ENCODE data around the gene NR5A2.

NR5A2 gene

GRCh38 chr1:200036619-200037270 lies 9.2 kb downstream of the NR5A2 start:
- DNase-seq (ENCODE audit: low spot score), result no peak

- DNase-seq (ENCODE audit: low spot score), result no peak
These were observed 10.0 kb downstream of the NR5A2 start for GRCh38 chr1:200037501-200037900.

GRCh38 chr1:200037904-200038303 lies 10.4 kb downstream of the NR5A2 start:
- no peak for DNase-seq (ENCODE audit: low spot score)

GRCh38 chr1:200038325-200038980 lies 10.9 kb downstream of the NR5A2 start:
- DNase-seq (ENCODE audit: low spot score), result no peak

GRCh38 chr1:200038981-200039848 lies 11.7 kb downstream of the NR5A2 start:
- peak; percentile 20 for DNase-seq (ENCODE audit: low spot score)

GRCh38 chr1:200039849-200040474 lies 12.5 kb downstream of the NR5A2 start:
- DNase-seq (ENCODE audit: low spot score), result no peak

- no peak for DNase-seq (ENCODE audit: low spot score)
These were observed 13.1 kb downstream of the NR5A2 start for GRCh38 chr1:200040481-200041138.

- DNase-seq (ENCODE audit: low spot score), result no peak
These were observed 14.0 kb downstream of the NR5A2 start for GRCh38 chr1:200041337-200042118.

GRCh38 chr1:200042119-200042551 lies 14.6 kb downstream of the NR5A2 start:
- no peak for DNase-seq (ENCODE audit: low spot score)

- no peak for DNase-seq (ENCODE audit: low spot score)
These were observed 15.2 kb downstream of the NR5A2 start for GRCh38 chr1:200042552-200043335.

GRCh38 chr1:200043336-200043668 lies 15.8 kb downstream of the NR5A2 start:
- DNase-seq (ENCODE audit: low spot score), result no peak

GRCh38 chr1:200046115-200046514 lies 18.6 kb downstream of the NR5A2 start:
- no peak for DNase-seq (ENCODE audit: low spot score)

- DNase-seq (ENCODE audit: low spot score), result no peak
These were observed 20.7 kb downstream of the NR5A2 start for GRCh38 chr1:200048244-200048643.

GRCh38 chr1:200049810-200050209 lies 22.3 kb downstream of the NR5A2 start:
- DNase-seq (ENCODE audit: low spot score), result no peak

- no peak for DNase-seq (ENCODE audit: low spot score)
These were observed 24.1 kb downstream of the NR5A2 start for GRCh38 chr1:200051620-200052019.

GRCh38 chr1:200053091-200053490 lies 25.6 kb downstream of the NR5A2 start:
- no peak for DNase-seq (ENCODE audit: low spot score)

- no peak for DNase-seq (ENCODE audit: low spot score)
These were observed 26.1 kb downstream of the NR5A2 start for GRCh38 chr1:200053646-200054045.

- no peak for DNase-seq (ENCODE audit: low spot score)
These were observed 30.8 kb downstream of the NR5A2 start for GRCh38 chr1:200058341-200058740.

- DNase-seq (ENCODE audit: low spot score), result no peak
These were observed 34.6 kb downstream of the NR5A2 start for GRCh38 chr1:200062143-200062542.

- DNase-seq (ENCODE audit: low spot score), result no peak
These were observed 45.3 kb downstream of the NR5A2 start for GRCh38 chr1:200072636-200073285.
